ENCODE measurements around the gene HOXB4. TPM values are rescaled to one million over a fixed set of nuclear protein-coding genes. Genes with fewer than 3 reads are reported as not detected.

HOXB4 gene
- total RNA-seq (ENCODE audit: unreplicated experiment) = 6.5 TPM
- long read RNA-seq = 0 reads

- Mint-ChIP-seq H3K9me3 (ENCODE audit: unreplicated experiment) (no peaks in the 10 kb centered on the region), H3K36me3 (ENCODE audit: low read depth, unreplicated experiment) (no peaks in the 10 kb centered on the region), H3K4me3 (ENCODE audit: unreplicated experiment) (peak within 1 kb of the TSS; percentile 93), H3K27ac (ENCODE audit: unreplicated experiment) (peak within 1 kb of the TSS; percentile 52), H3K27me3 (ENCODE audit: unreplicated experiment) (peaks cover 43% of the 10 kb centered on the region), H3K4me1 (ENCODE audit: unreplicated experiment) (peaks cover 58% of the 10 kb centered on the region)
- no peak for TF ChIP-seq CTCF (IDR thresholded peaks at IDR 0.05; ENCODE audit: unreplicated experiment)
- DNase-seq (ENCODE audit: low spot score) = peak; percentile 69
Measured at GRCh38 chr17:48577946-48578615, at the start of gene HOXB4. TSS of gene HOXB4 (minus strand) at chr17:48578350. CDS start at chr17:48578319, 31 bp downstream.

GRCh38 chr17:48627118-48627597, 49.0 kb upstream of the HOXB4 start:
- Mint-ChIP-seq H3K27ac (ENCODE audit: unreplicated experiment) (no peak overlapping the region), H3K4me1 (ENCODE audit: unreplicated experiment) (peaks cover 8% of the 10 kb centered on the region), H3K9me3 (ENCODE audit: unreplicated experiment) (no peaks in the 10 kb centered on the region), H3K36me3 (ENCODE audit: low read depth, unreplicated experiment) (no peaks in the 10 kb centered on the region), H3K4me3 (ENCODE audit: unreplicated experiment) (no peak overlapping the region), H3K27me3 (ENCODE audit: unreplicated experiment) (peaks cover 33% of the 10 kb centered on the region)
- DNase-seq (ENCODE audit: low spot score) = no peak
- TF ChIP-seq CTCF (IDR thresholded peaks at IDR 0.05; ENCODE audit: unreplicated experiment) = no peak

- H3K27ac Mint-ChIP-seq (ENCODE audit: unreplicated experiment) = no peak within 1 kb of the TSS
- TF ChIP-seq CTCF (IDR thresholded peaks at IDR 0.05; ENCODE audit: unreplicated experiment) = no peak
- peak within 1 kb of the TSS; percentile 88 for H3K4me3 Mint-ChIP-seq (ENCODE audit: unreplicated experiment)
- H3K9me3 Mint-ChIP-seq (ENCODE audit: unreplicated experiment) = no peaks in the 10 kb centered on the region
- no peak for DNase-seq (ENCODE audit: low spot score)
- H3K36me3 Mint-ChIP-seq (ENCODE audit: low read depth, unreplicated experiment) = no peaks in the 10 kb centered on the region
- H3K4me1 Mint-ChIP-seq (ENCODE audit: unreplicated experiment) = peaks cover 11% of the 10 kb centered on the region
- H3K27me3 Mint-ChIP-seq (ENCODE audit: unreplicated experiment) = peaks cover 37% of the 10 kb centered on the region
Measured at GRCh38 chr17:48626245-48627117, 48.3 kb upstream of the HOXB4 start, which contains the start of gene HOXB9. TSS of gene HOXB9 (minus strand) at chr17:48626358. CDS start at chr17:48626269, 89 bp downstream.

GRCh38 chr17:48625495-48626244, 47.5 kb upstream of the HOXB4 start:
- H3K27ac Mint-ChIP-seq (ENCODE audit: unreplicated experiment) = no peak overlapping the region
- peaks cover 38% of the 10 kb centered on the region for H3K27me3 Mint-ChIP-seq (ENCODE audit: unreplicated experiment)
- H3K36me3 Mint-ChIP-seq (ENCODE audit: low read depth, unreplicated experiment) = no peaks in the 10 kb centered on the region
- peaks cover 15% of the 10 kb centered on the region for H3K4me1 Mint-ChIP-seq (ENCODE audit: unreplicated experiment)
- no peaks in the 10 kb centered on the region for H3K9me3 Mint-ChIP-seq (ENCODE audit: unreplicated experiment)
- no peak for DNase-seq (ENCODE audit: low spot score)
- TF ChIP-seq CTCF (IDR thresholded peaks at IDR 0.05; ENCODE audit: unreplicated experiment) = no peak
- peak overlapping the region; percentile 88 for H3K4me3 Mint-ChIP-seq (ENCODE audit: unreplicated experiment)

All from endothelial cell (in vitro differentiated cells).